HG03039 (cell line): ENCODE data around the gene TSPEAR.
"Not testable (repeated sequence)": the region's sequence is repeated elsewhere in the genome, so short reads cannot be mapped to it uniquely, and the experiment has no call there.

Source experiments
- ATAC-seq: cut with Tn5 transposase; IDR thresholded peaks from one replicate; pipeline ENCODE4 v1.9.1; 2021; ENCODE audit warnings: mild to moderate bottlenecking, moderate library complexity; ENCODE audit not compliant: unreplicated experiment

The TSPEAR gene

DNA sequence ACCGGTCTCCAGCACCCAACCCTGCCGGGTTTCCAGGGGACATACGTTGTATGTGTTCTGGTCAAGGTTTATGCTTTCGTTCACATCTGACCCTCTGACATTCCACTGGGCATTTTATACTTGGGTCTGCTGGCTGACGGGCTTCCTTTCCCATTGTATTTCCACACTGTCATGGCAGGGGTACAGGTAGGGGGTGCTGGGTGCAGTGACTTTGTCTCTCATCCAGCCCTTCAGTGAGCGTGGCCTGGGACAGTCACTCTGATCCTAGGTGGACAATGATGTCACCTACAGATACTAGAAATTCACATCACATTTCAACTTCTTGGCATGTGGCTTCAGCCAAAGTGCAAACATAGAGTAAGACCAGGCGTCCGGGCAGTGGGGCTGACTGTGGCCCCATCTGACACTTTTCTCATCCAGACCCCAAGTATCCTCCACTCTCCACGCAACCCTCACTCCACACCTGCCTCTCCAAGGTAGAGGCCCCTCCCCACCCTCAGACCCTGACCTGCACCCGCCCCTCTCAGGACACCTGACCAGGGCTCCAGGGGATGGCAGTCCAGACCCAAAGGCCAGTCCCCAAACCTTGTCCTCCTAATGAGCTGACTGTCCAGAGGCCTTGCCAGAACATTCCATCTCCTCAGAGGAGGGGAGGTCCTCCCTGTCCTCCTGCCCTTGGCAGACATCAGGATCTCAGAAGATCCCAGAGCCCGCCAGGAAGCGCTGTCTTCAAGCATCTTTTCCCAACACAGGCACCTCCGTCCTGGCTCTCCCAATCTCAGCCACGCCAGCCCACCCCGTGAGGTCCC, 75.0 kb downstream of the TSPEAR start:
- no peak for ATAC-seq

DNA sequence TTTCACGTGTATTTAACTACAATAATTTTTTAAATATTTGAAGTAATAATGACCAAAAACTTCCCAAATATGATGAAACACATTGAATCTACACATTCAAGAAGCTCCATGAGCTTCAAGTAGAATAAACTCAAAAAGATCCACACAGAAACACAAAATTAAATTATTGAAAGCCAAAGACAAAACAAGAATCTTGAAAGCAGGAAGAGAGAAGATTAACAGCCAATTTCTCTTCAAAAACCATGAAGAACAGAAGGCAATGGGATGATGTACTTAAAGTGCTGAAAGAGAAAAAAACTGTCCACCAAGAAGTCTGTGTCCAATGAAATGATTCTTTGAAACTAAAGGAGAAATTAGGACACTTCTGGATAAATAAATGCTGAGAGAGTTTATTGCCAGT, 79.3 kb downstream of the TSPEAR start:
- no peak for ATAC-seq

DNA sequence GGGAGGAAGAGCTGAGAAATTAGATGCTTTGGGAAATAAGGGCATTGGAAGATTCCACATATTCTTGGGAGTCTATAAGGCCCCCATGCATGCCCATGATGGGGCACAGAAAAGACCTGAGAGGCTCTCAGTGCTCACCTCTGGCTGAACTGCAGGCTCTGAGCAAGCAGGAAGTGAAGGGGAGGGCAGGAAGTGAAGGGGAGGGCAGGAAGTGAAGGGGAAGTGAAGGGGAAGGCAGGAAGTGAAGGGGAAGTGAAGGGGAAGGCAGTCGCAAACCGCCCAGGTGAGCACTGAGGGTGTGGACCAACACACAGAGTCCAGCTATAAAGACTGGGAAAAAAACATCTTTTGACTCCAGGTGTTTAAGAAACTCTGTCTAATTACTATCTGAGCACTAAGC, 80.9 kb downstream of the TSPEAR start:
- no peak for ATAC-seq

DNA sequence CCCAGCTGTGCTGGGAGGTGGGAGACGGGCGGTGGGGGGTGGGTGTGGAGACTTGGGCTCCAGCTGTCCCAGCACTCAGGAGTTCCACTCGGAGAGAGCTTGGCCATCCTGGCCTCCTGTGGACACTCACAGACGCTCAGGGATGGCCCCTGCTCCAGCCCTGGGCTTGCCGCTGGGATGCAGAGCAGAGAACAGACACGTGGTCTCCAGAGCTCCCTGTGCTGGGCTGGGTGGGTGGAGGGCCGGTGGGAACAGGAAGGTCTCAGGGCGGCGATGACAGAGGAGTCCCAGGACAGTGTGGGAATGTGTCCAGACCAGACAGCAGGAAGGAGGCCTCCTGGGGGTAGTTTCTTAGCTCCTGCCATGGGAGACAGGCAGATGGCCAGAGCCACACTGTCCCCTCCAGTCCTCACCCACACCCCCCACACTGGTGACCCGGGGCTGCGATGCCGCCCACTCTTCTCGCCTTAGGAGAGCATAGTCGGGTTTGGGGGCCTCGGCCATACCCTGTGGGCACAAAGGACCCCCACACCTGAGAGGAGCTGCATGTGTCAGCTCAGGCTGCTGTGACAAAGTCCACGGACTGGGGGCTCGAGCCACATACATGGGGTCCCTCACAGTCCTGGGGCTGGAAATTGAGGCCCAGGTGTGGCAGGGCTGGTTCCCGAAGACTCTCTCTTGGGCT, 82.5 kb downstream of the TSPEAR start:
- ATAC-seq = no peak

DNA sequence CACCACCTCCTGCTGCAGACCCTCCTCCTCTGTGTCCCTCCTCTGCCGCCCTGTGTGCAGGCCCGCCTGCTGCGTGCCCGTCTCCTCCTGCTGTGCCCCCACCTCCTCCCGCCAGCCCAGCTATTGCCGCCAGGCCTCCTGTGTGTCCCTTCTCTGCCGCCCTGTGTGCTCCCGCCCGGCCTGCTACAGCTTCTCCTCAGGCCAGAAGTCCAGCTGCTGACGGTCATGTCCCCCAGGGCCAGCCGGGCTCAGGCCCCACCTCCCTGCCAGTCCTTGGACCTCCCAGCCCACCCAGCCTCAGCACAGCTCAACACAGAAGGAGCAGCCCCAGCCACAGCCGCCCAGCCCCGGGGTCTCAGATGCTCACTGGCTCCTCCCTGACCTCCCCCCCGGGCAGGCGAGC, 83.5 kb downstream of the TSPEAR start:
- not testable (repeated sequence) for ATAC-seq

DNA sequence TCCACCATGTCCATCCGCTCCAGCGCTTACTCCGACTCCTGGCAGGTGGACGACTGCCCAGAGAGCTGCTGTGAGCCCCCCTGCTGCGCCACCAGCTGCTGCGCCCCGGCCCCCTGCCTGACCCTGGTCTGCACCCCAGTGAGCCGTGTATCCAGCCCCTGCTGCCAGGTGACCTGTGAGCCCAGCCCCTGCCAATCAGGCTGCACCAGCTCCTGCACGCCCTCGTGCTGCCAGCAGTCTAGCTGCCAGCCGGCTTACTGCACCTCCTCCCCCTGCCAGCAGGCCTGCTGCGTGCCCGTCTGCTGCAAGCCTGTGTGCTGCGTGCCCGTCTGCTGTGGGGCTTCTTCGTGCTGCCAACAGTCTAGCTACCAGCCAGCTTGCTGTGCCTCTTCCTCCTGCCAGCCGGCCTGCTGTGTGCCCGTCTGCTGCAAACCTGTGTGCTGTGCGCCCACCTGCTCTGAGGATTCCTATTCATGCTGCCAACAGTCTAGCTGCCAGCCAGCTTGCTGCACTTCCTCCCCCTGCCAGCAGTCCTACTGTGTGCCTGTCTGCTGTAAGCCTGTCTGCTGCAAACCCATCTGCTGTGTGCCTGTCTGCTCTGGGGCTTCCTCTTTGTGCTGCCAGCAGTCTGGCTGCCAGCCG, 84.1 kb downstream of the TSPEAR start:
- not testable (repeated sequence) for ATAC-seq

DNA sequence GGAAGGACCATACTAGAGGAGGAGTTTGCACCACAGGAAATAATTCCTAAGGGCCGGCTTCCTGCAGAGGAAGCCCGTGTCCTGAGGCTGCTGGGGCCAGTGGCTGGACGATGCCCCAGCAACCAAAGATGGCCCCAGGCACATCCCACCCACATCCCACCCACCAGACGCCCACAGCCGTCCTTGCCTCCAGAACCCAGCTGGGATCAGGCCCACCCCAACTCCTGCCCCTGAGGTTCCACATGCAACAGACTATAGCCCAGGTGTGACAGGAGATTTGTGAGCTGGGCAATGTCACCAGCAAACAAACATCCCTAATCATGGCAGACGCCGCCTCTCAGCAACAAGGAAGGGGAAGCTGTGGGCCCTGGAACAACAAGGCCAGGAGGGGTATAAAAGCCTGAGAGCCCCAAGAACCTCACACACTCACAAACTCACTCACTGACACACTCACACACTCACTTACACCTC, 84.7 kb downstream of the TSPEAR start, which contains the start of gene KRTAP10-9:
KRTAP10-9 (plus strand) TSS at position 421 of the 471 bp plus-strand sequence. CDS start 79 bp downstream, outside the sequence.
- no peak for ATAC-seq

DNA sequence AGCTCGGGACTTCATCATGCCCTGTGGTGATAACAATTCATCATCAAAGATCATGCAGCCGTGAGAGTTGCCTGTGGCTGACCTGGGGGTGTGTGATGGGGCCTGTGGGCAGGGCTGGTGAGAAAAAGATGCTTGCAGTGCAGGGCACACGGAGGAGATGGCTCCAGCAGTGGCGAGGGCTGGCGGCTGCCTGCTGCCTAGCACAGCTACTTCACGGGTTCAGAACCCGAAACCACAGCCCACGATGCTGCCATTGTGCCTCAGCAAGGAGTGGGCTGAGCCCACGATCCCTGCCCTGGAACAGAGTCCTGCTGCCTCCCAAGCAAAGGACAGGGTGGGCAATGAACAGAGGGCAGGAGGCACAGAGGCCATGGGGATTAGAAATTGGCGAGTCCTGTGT, 85.1 kb downstream of the TSPEAR start:
- no peak for ATAC-seq

DNA sequence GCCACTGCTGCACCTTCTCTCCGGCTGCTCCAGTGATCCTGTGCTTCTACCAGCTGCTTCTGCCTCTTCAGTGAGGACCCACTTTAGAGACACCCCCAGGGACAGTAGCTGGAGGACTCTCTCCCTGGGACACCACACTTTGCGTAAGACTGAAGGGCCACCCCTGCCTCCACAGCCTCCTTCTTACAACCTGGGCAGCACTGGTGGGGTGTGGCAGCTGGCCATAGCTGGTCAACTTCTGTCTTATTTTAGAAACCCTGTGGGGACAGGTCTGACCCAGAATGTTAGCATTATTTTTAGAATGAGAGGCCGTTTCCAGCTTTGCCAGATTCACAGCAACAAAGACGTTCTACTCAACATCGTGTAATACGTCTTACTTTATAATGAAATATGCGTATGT, 85.6 kb downstream of the TSPEAR start:
- no peak for ATAC-seq

DNA sequence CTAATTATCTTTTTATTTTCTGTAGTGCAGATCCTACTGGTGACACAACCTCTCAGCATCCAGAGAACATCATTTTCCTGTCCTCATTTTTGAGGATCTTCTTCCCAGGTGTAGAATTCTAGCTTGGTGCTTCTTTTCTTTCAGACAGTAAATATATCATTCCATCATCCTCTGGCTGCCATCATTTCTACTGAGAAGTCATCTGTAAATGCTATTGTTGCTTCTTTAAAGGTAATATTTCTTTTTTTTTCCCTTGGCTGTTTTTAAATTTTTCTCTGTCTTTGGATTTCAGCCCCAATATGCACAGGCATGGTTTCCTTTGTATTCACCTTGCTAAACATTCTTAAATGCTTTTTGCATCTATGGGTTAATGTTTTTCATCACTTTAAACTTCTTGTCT, 87.8 kb downstream of the TSPEAR start:
- no peak for ATAC-seq

DNA sequence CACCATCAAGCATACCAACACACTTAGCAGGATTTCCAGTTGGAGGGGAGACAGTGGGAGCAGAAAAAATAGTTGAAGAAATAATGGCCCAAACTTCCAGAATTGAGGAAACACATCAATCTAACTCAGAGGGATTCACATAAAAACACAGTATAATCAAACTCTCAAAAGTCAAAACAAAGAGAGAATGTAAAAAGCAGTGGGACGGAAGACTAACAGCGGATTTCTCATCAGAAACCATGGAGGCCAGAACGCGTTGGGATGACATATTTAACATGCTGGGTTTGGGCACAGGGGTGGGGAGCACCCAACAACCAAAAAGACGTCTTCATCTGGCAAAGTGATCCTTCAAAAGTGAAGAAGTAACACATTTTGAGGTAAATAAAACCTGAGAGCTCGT, 91.5 kb downstream of the TSPEAR start:
- no peak for ATAC-seq

DNA sequence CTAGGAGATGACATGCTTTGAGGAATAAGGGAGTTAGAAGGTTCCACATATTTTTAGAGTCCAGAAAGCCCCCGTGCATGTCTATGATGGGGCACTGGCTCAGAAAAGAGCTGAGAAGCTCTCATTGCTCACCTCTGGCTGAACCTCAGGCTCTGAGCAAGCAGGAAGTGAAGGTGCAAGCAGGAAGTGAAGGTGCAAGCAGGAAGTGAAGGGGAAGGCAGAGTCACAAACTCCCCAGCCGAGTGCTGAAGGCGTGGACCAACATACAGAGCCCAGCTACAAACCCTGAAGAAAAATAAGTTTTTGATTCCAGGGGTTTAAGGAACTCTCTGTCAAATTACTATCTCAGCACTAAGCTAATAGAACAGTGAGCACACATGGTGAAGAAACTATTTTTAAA, 92.5 kb downstream of the TSPEAR start:
- ATAC-seq = no peak

DNA sequence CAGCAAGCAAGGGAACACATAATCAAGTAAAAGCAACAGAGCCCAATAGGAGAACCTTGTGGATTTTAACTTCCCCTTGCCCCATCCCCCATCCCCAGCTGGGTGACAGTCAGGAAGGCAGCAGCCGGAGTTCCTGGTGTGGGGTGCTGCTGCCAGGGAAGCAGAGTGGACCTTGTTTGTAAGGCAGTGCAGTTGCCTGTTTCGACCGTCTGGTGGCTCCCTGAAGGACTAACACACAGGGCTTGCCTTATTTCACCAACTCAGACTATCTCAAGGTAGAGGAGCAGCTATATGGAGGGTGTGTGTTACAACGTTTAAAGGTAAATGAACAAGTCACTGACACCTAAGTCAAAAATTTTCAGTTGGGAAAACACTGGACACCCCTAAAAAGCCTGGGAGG, 92.9 kb downstream of the TSPEAR start:
- no peak for ATAC-seq

DNA sequence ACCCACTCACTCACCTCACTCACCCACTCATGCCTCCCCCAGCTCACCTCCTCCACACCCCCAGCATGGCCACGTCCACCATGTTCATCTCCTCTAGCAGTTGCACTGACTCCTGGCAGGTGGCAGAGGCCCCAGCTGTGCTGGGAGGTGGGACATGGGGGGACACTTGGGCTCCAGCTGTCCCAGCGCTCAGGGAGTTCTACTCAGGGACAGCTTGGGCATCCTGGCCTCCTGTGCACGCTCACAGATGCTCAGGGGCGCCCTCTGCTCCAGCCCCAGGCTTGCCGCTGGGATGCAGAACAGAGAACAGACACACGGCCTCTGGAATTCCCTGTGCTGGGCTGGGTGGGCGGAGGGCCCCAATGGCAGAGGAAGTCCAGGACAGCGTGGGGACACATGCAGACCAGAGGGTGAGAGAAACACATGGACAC, 94.3 kb downstream of the TSPEAR start:
- no peak for ATAC-seq

DNA sequence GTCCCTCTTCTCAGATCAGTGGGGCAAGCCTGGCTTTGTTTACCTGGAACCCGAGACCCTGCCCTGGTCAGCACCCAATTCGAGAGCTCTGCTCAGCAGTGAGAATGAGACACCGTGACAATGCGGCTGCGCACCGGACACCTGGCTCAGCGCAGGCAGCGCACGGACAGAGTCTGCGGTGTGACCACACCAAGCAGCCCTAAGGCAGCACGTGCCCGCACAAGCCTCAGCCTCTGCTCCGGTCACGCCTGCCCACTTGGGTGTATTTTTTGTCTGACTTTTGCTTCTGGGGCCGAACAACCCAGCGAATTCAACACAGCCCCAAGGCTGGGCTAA, 94.8 kb downstream of the TSPEAR start:
- no peak for ATAC-seq

DNA sequence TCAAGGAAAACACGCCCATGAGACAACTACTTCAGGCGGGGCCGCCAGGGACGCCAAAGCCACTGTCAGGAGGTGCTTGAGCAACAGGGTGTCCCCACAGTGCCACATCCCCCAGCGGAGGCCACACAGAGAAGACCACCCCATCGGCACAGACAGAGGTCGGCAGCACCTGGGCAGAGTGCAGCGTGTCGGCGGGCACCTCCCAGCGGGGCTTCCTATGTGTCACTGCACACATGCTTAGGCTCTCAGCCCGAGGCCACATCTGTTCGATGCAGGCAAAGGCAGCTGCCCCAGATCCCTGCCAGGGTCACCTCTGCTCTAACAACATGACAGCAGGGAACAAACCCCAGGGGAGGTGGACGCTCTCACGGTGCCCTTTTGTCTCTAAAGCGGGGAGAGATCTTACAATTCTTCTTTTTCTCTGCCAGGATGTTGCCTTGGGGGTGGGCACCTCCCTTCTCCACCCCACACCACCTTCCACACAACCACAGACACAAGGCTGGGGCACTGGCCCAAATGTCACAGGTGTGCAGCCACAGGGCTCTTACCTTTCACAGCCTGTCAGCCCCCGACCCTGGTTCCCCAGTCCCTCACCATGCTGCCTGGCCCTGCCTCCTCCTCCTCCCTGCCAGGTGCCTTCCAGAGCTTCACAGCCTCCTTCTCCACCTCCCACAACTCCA, 95.3 kb downstream of the TSPEAR start:
- no peak for ATAC-seq

DNA sequence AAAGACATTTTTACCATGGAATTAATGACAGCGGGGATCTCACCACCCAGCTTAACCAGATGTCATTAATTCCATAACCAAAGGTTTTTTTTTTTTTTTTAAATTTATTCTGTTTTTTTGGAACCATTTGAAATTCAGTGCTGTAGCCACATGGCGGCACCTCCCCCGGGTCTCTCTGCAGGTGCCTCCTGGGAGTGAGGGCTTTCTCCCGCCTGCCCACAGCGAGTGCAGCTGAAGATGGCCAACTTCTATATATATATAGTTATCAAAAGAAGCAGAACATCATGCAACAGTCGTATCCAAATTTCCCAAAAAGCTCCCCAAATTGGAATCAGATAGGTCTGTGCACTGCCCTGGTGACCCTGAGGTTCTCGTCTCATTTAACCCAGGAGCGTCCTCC, 95.9 kb downstream of the TSPEAR start:
- ATAC-seq = no peak

DNA sequence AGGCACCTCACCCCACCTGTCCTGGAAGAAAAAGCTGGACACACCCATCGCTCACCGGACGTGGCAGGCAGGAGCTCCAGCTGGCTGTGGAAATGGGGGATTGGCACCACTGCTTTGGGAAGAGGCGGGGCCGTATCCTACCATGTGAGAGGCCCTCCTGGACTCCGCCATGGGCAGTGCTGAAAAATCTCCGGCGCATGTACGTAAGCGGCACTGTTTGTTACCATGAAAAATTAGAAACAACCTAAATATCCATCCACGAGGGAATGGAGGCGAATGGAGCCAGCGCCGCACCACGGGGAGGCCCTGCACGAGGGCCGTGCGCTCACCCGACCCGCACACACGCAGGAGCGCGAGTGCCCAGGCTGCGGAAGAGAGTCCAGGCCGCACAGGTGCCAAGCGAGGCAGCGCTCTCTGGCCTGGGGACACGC, 96.4 kb downstream of the TSPEAR start:
- no peak for ATAC-seq

DNA sequence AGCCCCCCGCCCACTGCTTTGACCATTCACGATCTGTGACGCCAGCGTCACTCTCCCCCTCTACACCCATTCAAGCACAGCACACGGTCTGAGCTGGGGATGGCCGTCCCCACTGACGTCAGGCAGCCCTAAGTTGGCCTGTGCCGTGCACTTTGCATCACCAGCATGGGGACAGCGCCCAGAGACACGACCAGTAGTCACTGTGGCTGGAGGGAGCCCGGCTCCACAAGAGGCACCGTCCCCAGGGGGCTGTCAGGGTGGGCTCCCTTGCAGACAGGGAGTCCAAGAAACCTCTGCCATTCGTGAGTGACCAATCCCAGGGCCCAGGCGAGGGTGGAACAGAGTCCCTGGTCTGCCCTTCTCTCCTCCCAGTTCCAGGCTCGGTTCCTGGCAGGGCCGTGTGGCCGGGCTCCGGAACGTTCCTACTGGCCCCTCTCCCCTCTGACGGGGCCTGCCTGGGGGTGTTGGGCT, 97.2 kb downstream of the TSPEAR start:
- no peak for ATAC-seq

DNA sequence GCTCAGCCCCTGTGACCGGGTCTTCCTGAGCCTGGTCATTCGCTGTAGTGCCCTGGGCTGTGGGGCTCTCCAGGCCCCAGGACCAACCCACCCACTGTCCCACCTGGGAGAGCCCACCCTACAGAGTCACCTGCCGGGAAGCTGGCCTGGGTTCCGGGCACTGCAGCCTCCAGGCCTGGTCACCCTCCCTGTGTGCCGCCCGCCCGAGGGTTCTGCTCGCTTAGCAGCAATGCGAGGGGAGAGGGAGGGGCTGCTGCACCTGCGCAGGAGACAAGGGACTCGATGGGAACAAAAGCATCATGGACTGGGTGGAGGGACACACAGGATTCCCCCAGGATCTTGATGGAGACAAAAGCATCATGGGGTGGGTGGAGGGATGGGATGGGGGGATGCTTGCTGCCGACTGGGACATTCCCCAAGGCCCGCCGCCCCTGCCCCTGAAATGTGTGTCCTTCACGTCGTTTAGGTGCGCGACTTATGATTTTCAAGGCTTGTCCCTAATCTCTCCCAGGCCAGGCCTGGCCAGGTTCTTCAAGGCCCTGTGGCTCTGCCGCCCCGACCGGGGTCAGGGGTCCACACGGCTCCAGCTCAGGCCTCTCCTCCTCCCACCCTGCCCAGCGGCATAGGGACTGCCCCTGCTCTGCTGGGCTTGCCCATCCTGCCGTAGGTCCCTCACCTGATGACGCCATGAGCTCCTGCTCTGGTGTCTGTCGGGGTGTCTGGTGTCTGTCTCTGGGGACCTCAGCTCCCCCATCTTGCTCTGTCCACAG, 97.8 kb downstream of the TSPEAR start:
- no peak for ATAC-seq
